GM19455 (cell line): ENCODE data around the gene ARCN1.

ENCODE experiments used
- ATAC-seq: cut with Tn5 transposase; IDR thresholded peaks from one replicate; pipeline ENCODE4 v1.9.1; 2021; ENCODE audit not compliant: unreplicated experiment

ARCN1 gene

DNA sequence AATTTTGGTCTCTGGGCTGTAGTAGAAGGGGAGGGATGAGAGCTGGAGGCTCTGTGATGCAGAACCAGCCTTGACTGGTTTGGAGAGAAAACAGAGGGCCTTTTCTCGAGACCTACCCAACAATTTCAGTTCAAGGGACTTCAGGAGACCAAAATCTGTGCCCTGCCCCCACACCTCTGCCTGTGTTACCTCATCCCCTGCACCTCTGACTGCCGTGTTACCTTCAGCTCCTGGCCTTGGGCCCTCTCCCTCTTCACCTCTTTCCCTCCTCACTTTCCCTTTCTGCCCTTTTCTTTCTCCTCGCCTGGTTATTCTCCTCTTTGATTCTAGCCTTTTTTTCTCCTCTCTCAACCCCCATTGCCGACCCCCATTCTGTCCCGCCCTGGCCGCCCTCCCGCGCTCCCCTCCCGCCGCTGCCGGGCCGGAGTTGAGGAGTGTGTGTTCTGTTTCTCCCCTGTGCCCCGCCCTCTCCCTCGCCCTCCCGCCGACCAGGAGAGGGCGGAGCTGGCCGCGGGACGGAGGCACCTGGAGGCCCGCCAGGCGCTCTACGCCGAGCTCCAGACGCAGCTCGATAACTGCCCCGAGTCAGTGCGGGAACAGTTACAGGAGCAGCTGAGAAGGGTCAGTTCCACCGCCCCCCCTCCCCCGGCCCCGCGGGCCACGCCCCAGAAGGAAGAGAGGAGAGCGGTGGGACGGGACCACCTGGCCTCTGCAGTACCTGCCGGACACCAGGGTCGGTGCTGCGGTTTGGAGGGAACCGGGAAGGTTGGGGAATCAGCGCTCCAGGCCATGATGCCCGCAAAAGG, 62.4 kb downstream of the ARCN1 start:
- ATAC-seq = no peak

DNA sequence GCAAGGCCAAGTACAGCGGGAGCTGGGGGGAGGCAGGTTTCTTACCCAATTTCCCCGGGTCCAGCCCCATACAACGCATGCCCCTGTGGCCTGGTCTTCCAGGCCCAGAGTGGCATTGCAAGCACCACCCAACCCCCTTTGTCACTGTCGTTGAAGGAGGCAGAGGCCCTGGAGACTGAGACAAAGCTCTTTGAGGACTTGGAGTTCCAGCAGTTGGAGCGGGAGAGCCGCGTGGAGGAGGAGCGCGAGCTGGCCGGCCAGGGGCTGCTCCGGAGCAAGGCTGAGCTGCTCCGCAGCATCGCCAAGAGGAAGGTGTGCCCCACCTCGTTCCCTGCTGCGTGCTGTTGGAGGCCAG, 63.0 kb downstream of the ARCN1 start:
- ATAC-seq = no peak

DNA sequence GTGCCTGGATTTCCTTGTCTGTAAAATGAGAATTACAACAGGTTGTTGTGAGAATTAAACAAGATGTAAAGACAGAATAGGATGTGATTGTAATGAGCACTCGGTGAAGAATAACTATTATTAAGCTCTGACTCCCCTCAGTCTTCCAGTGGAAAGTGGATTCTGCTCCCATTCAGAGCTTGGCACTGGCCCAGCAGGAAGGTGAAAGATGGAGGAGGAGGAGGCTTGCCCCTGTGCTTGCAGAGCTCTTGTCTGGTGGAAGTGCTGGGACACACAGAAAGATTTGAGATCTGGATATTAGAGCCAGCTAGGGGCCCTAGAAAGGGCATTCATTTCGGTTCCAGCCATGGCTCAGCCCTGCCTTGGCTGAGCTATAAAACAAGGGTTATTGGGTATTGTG, 63.4 kb downstream of the ARCN1 start:
- no peak for ATAC-seq

DNA sequence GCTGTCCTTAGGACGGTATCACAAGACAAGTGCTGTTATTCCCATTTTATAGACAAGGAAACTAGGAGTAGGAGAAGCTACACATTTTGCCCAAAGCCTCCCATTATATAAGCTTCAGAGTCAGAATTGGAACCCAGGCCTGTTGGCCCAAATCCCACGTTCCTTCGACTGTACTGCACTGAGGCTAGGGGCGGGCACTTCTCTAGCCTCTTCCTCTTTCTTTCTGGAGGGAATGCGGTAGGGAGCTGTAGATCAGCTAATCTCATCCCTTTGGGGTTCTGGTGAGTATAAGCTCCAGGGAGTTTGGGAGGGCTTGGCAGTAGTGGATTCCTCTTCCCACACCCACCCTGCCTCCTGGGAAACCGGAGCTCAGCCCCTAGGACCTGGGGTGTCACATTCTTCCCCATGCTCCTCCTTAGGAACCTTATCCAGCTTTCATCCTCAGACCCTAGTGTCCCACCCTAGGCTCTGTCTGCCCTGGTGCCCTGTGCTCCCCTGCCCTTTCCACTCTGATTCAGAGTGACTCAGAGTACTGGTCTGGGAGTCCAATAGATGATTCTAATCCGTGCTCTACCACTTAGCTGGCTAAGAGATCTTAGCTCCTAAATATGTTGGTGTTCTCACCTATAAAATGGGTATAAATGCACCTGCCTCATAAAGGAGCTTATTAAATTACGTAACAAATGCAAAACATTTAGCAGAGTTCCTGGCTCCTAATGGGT, 64.5 kb downstream of the ARCN1 start:
- no peak for ATAC-seq

DNA sequence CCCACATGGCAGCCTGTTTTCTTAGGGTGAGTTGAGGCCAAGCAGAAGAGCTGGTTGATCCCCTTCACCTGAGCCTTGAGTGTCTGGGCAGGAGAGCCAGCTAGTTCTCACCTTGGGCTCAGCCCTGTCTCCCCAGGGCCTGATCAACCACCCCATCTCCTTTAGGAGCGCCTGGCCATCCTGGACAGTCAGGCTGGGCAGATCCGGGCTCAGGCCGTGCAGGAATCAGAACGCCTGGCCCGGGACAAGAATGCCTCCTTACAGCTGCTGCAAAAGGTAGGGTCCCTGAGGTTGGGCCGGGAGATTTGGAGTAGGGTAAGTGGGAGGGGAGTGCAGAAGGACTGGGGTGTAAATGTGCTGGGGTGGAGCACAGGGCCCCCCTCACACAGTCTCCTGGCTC, 66.5 kb downstream of the ARCN1 start:
- ATAC-seq = no peak

DNA sequence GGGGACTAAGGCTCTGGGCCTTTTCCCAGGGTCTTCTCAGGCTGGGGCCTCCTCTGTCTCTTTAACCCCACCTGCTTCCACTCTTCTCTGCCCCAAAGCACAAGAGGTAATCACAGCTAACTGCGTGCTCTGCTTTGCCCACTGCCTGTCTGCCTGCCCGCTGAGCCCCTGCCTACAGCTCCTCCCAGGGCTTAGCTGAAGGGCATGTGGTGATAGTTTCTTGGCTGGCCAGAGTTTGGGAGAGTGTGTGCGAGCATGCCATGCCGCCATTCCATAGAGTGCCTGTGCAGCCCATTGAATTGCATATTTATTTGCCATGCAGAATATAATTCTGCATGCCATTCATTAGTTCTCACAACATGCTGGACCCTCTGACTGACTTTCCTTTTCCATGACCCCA, 67.7 kb downstream of the ARCN1 start:
- no peak for ATAC-seq

DNA sequence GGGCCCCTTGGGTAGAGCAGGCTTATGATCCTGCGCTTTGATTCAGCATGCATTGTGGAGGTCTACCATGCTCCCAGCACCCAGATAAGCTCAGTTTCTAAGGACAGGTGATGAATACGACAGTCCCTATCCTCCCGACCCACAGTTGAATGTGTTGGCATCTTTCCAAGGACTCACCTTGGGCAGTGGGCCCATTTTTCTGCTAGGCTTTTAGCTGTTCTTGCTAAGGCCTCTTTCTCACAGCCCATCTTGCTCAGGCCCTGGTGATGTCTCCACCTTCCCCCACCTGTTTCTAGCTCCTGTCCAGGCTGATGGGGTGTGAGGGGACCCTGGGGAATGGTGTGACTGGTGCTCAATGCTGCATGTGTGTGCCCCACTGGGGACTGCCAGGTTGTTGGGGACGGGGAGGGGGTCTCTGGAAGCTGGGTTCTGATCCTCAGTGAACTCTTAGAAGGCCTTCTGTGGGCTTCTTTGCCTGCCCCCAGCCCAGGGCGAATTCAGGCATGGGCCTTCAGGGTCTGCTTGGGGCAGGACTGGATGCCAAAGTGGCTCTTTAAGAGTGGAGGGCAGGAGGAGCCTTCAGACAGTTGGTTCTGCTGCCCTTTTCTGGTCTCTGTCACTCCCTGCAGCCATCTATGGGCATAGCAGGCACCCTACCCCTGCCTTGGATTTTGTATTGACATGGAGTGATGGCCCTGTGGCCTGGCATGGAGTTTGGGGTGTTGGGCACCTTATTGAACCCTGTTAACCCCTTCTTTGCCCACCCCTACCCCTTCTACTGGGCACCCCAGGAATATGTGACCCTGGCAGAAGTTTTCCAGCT, 68.3 kb downstream of the ARCN1 start:
- ATAC-seq = no peak

DNA sequence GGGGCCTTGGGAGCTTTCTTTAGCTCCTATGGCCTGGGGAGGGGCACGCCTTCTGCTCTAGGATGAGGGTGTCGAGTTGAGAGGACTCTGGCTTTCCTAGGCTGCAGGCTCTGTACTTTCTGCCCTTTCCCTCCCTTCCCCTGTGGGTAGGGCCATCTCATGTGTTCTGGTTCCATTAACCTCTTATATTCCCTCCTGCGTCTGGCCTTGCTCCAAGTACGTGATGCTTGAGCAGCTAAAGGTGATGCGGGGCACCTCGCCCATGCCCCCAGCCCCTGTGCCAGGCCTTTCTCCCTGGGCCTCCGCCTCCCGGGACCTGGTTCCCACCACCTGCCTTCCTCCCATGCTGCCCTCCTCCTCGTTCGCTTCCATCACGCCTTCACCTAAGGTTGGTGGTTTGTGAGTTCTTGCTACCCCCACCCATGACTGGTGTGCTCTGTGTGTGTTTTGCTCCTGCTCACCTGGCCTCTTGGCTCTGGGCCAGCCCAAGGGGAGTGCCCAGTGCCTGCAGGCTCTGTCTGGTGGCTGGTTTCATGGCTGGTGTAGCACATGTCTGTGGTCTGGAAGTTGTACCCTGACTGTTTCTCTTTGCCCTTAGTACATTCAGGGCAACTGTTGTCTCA, 69.3 kb downstream of the ARCN1 start:
- no peak for ATAC-seq

DNA sequence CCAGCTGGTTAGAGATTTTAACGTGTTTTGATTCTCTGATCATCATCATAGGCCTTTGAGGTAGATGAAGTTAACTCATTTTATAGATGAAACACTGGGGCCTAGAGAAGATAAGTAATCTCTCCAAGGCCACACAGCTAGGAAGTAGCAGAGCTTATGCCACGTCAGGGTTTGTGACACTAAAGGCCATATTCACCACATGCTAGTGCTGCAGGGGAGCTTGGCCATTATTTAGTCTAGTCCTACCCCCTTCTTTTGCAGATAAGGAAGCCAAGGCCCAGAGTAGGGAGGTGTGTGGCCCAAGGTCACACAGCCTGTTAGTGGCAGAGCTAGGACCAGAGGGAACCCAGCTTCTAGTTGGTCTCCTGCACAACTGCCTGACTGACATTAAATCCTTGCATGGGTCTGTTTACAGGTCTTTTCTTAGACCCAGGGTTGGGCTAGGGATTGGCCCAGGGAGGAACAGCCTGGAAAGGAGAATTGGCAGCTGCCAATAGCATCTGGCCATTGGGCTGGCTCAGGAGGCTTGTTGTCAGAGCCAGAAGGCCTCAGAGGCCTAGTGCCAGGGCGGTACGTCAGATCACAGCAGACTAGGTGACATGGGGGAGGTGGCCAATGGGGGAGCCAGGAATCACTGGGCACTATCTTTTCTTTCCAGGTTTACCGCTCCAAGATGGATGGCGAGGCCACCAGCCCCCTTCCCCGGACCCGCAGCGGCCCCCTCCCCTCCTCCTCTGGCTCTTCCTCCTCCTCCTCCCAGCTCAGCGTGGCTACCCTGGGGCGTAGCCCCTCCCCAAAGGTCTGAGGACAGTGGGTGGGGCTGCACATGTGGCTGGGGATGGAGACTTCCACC, 71.2 kb downstream of the ARCN1 start:
- ATAC-seq = no peak

DNA sequence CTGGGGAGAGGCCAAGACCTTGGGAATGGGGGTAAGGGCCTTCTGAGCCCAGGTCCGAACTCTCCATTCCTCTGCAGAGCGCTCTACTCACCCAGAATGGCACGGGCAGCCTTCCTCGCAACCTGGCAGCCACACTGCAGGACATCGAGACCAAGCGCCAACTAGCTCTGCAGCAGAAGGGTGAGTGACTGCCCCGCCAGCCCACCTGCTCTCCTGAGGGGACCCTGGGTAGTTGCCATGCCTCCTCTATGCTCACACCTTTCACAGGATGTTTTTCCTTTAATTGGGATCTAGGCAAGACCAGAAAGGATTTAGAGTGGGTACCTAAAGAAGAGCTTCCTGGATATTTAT, 71.8 kb downstream of the ARCN1 start:
- no peak for ATAC-seq

DNA sequence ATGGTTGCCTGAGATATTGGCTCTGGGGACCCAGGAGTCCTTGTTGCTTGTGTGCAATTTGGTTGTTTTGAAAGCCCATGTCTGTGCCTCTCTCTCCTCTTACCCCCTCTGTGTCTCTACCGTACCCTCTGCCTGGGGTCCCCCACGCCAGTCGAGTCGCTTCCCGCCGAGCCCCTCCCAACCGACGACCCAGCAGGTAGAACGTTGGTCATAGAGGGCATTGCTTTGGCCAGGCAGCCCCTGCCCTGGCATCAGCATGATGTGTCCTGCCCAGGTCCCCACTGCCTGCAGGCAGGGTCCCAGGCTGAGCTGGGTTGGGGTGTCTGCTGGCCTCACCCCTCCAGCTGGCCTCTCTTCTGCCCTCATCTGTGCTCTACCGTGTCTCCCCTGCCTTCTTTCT, 72.3 kb downstream of the ARCN1 start:
- ATAC-seq = no peak

DNA sequence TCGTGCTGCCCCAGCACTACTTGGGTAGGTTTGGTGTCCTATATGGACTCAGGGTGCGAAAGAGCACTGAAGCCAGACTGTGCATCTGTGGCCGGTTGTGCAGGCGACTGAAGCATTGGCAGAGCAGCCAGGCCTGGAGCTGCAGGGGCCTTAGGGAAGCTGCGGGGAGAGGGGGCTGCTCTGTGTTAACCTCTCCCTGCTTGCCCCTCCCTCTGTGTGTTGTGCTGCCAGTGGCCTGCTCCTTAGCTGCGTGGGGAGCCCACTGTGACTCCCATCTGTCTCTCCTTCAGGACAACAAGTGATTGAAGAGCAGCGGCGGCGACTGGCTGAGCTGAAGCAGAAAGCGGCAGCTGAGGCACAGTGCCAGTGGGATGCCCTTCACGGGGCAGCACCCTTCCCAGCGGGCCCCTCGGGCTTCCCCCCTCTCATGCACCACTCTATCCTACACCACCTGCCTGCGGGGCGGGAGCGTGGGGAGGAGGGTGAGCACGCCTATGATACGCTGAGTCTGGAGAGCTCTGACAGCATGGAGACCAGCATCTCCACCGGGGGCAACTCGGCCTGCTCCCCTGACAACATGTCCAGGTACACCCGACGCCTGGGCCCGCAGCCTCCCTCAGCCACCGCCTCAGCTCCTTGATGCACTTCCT, 73.0 kb downstream of the ARCN1 start:
- no peak for ATAC-seq

DNA sequence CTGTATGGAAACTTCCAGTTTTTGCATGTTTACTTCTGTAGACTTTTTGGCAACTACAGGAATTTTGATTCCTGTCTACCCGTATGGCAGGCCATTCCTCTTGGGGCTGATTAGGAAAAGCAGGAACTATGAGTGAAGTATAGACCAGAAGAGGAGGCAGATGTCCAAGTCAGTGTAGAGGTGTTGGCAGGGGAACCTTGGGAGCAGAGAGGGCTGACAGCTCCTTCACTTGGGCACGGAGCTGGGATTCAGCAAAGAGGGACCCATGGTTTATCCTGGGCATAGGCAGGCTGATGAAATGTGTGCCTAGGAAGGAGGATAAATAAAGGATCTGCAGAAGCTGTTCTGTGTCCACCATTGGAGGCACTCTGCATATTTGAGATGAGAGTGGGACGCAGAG, 74.2 kb downstream of the ARCN1 start:
- no peak for ATAC-seq

DNA sequence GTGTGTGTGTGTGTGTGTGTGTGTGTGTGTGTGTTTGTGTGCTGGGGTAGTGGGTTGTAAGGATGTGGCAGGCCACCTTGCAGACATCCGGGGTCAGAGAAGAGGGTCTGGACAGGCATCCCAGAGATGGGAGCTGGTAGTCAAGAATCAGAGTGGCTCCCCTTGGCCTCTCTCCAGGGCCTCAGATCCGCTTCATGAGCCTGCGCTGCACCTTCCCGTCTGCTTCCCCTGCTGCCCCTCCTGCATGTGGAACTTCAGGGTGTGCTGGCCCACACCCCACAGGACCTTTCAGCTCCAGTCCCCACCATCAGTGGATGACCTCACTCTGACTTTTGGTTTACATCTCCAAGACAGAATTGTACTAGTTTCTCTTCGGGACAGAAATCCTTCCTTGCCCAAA, 76.1 kb downstream of the ARCN1 start:
- ATAC-seq = no peak

DNA sequence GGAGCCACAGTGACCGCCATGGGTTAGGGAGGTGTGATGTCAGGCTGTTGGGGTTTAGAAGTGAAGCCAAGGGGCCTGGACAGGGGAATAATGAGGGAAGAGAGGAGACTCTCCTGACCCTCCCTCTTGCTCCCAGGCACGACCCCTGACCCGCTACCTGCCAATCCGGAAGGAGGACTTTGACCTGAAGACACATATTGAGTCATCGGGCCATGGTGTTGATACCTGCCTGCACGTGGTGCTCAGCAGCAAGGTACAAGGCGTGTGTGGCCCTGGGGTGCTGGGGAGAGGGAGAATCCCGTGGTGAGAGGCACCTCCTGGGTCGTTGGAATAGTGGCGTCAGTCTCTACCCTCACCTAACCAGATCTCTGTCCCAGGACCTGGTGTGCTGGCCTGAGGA, 77.7 kb downstream of the ARCN1 start:
- ATAC-seq = no peak

DNA sequence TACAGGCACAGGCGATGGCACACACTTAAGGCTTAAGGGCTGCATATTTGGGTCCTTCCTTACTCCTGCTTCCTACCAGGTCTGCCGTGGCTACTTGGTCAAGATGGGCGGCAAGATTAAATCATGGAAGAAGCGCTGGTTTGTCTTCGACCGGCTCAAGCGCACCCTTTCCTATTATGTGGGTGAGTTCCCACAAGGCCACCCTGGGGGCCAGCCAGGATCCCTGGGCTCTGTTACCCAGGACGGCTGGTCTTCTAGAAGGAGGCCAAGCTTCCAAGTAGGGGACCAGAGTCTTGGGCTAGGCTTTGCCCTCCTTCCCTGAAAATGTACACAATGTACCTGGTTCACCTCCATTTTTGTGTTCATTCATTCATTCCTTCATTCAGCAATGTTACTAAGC, 78.2 kb downstream of the ARCN1 start:
- ATAC-seq = no peak

DNA sequence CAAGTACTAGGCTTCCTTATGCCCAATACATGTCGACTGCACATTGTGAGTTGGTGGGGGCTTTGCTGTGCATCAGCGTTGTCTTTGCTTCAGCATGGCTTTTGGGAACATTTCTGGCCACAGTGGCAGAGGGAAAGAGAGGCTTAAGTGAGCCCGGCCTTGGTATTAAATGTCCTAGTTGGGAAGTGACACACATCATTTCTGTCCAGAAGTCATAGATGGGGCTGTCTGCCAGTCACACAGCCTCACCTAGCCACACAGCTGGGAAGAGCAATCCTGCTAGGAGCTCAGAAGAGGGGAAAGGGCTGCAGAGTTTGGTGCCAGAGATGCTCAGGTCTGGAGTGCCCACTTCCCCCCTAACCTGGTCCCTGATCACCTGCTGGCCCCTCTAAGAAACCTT, 79.6 kb downstream of the ARCN1 start:
- ATAC-seq = no peak
